ENCODE measurements around the gene TRIM52.
"Not testable (repeated sequence)": the region's sequence is repeated elsewhere in the genome, so short reads cannot be mapped to it uniquely, and the experiment has no call there.

Gene TRIM52

DNA sequence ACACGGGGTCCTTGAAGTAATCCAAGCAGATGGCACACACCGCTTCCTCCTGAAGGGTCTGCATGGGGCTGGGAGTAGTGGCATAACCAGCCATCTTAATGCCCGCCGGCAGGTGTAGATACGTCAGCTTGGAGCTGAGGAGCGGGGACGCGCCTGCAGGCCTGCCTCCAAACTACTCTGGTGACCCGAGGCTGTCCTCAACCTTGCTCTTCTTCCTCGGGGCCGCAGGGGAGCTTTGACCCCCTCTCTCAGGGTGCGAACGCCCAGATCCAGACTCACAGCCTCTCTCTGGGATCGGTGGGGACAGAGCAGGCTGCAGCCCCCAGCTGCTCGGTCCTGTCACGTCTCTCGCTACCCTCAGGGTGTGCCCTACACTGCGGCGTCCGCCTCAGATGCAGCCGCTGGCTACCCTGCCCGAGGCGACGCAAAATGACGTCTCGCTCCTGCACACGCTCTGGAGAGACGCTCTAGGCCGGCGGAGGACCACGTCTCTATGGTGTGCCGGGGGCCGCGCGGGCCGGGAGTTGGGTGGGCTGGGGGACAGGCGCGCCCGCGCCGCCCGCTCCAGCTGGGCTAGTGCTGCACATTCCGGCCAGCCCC lies at the start of gene TRIM52:
Gene TRIM52 (minus strand): TSS at position 424 of the 600 bp plus-strand sequence. CDS start 330 bp downstream, at position 94.
- DNase-seq (ENCODE audit: low read depth, low spot score), result peak; percentile 96

- DNase-seq (ENCODE audit: low read depth, low spot score), result not testable (repeated sequence)
Measured at GRCh38 chr5:181287331-181287730, 26.4 kb upstream of the TRIM52 start.

- not testable (repeated sequence) for DNase-seq (ENCODE audit: low read depth, low spot score)
Measured at GRCh38 chr5:181285962-181286705, 25.2 kb upstream of the TRIM52 start.

DNA sequence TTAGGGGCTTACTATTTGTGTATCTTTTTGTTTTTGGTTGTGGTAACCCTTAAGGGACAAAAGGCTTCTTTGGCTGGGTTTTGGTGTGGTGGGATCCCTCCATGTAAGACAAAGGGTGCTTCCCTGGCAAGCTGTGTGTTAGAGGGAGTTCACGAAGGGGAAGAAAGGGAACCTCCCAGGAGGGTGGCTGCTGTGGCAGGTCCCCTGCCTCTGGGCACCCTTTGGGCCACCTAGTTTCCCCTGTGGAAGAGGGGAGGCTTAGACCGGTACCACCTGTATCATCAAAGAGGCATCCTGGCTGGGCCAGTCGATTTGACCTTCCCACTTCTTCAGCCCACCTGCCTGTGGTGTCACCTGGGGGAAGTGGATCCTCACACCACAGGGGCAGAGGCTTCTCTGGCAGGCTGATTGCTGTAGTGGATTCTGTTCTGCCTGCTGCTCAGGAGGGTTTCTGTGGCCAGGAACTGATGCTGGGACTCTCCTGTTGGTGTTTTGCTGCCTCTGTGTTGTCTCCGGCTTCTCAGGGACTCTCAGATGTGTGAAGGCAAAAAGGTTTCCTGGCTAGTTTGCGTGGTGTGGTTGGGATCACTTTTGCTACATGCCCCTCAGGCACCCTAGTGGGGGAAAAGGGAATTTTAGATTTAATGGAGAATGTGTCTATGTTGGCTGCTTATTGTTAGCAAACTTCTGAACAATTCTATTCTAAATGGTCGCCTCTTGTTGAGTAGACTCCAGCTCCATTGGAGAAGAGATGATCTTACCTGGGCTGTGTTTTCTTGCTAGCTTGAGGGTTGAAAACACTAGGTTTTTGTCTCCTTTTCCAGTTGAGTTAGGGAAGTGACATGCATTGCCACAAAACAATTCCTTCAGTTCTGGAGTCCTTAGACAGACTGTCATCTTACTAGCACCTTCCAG lies 23.2 kb upstream of the TRIM52 start:
- not testable (repeated sequence) for DNase-seq (ENCODE audit: low read depth, low spot score)

GRCh38 chr5:181283347-181283746 lies 22.4 kb upstream of the TRIM52 start:
- DNase-seq (ENCODE audit: low read depth, low spot score), result no peak

- DNase-seq (ENCODE audit: low read depth, low spot score), result no peak
Measured at GRCh38 chr5:181282874-181283273, 21.9 kb upstream of the TRIM52 start.

DNA sequence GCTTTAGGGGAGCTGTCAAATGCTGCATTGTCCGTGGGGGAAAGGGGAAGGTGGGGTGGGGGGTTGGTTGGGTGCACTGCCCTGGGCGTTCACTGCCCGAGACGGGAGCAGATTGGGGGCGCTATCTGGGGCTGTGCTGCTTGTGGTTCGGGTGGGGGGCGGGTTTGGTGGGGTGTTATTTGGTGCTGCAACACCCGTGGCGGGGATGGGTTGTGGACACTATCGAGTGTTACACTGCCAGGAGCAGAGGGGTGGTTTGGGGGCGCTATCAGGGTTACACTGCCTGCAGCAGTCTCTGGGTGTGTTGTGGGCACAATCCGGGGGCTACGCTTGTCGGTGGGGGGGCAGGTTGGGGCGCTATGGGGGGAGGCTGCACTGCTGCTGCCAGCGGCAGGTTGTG lies 21.5 kb upstream of the TRIM52 start:
- DNase-seq (ENCODE audit: low read depth, low spot score), result not testable (repeated sequence)

- DNase-seq (ENCODE audit: low read depth, low spot score), result no peak
Measured at GRCh38 chr5:181281984-181282316, 21.0 kb upstream of the TRIM52 start.

GRCh38 chr5:181281077-181281983 lies 20.4 kb upstream of the TRIM52 start:
- DNase-seq (ENCODE audit: low read depth, low spot score), result peak; percentile 89

GRCh38 chr5:181280251-181280762 lies 19.4 kb upstream of the TRIM52 start:
- DNase-seq (ENCODE audit: low read depth, low spot score), result no peak

DNA sequence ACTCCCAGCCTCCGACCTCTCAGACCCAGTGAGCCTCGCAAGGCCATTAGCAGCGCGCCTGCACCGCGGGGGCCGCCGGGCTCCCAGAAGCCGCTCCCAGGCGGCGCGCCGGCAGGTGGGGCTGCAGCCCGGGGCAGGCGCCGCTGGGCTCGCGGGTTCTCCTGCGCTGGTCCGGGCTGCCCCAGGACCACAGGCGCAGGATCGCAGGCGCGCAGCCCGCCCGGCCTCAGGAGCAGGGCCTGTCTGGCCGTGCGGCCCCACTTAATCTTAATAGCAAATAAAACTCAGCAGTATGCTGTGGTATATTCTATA lies 12.4 kb upstream of the TRIM52 start:
- DNase-seq (ENCODE audit: low read depth, low spot score), result peak; percentile 83

- no peak for DNase-seq (ENCODE audit: low read depth, low spot score)
Measured at GRCh38 chr5:181271081-181271480, 10.1 kb upstream of the TRIM52 start.

GRCh38 chr5:181267907-181268306 lies 7.0 kb upstream of the TRIM52 start:
- peak; percentile 35 for DNase-seq (ENCODE audit: low read depth, low spot score)

DNA sequence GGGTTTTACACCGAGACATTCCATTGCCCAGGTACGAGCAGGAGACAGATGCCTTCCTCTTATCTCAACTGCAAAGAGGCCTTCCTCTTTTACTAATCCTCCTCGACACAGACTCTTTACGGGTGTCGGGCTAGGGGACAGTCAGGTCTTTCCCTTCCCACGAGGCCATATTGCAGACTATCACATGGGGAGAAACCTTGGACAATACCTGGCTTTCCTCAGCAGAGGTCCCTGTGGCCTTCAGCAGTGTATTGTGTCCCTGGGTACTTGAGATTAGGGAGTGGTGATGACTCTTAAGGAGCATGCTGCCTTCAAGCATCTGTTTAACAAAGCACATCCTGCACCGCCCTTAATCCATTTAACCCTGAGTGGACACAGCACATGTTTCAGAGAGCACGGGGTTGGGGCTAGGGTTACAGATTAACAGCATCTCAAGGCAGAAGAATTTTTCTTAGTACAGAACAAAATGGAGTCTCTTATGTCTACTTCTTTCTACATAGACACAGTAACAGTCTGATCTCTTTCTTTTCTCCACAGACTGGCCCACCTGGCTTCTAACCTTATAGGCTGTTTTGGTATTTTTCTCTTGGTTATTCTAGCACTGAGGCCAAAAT lies 6.5 kb upstream of the TRIM52 start:
- peak; percentile 61 for DNase-seq (ENCODE audit: low read depth, low spot score)

DNA sequence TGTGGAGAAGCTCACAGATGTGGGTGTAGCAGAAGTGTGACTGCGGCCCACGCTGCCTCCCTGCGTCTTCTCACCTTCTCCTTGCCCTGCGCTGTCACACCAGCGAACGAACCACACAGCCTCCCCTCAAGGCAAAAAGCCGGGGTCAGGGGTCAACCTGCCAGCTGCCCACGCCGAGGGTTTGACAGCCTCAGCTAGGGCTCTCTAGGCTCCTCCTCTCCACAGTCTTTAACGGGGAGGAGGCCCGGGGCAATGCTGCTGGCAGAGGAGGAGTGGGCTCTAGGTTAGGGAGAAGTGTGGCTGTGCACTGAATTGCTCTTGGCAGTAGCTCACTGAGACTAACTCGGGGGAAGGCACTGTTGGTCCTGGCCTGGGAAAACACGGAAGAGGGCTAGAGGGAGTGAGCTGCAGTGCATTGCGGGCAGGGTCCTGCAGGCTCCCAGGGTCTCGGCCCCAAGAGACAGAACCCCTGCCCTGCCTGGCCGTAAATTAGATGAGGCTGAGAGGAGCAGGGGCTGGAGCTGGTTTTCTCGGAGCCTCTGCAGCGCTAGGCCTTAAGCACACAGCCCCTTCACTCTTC lies 4.2 kb upstream of the TRIM52 start:
- peak; percentile 86 for DNase-seq (ENCODE audit: low read depth, low spot score)

GRCh38 chr5:181263633-181264032 lies 2.7 kb upstream of the TRIM52 start:
- no peak for DNase-seq (ENCODE audit: low read depth, low spot score)

DNA sequence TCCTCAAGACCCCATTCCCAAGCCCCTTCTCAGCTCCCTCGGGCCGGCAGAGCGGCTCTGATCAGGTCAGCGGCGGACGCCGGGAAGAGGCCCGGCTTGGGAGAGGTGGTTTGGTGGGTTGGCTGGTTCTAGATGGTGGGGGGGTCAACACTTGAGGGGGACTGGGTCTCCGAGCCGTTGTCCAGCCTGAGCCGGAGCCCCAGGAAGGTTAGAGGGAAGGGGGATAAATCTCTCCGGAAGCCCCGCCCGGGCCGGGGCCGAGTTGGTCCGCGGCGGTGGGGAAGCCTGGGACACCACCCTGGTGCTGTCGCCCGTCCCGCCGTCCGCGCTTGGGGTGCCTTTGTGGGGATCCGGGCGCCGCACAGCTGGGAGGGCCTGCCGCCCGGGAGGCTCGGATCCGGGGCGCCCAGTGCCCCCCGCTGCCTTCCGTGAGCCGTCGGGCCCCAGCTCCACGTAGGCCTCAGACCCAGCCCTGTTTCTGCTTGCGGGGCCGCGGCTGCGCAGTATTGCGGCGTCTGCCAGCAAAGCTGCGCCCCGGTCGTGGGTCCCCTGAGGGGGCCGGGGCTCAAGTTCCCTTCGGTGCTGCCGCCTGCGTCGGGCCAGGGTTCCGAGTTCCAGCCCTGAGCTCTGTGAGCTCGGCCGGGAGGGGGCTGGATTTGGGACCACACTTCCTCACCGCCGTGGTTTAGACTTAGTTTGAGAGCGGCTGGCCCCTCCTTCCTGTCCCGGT lies 542 bp upstream of the TRIM52 start:
- DNase-seq (ENCODE audit: low read depth, low spot score), result no peak

- DNase-seq (ENCODE audit: low read depth, low spot score), result no peak
Measured at GRCh38 chr5:181259974-181260719, 796 bp downstream of the TRIM52 start.

- DNase-seq (ENCODE audit: low read depth, low spot score), result no peak
Measured at GRCh38 chr5:181259283-181259682, 1.7 kb downstream of the TRIM52 start.
